SK-MEL-5 (cell line): ENCODE results near the gene STRADB. TPM values are rescaled to one million over a fixed set of nuclear protein-coding genes. Genes with fewer than 3 reads are reported as not detected.
"Not testable (repeated sequence)": the region's sequence is repeated elsewhere in the genome, so short reads cannot be mapped to it uniquely, and the experiment has no call there.

Source experiments
- DNase-seq: peaks from one replicate; pipeline ENCODE4 v3.0.0-alpha.2; 2016; ENCODE audit warnings: low read depth, low spot score
- in situ Hi-C: cut with HindIII; loops from 2 replicates; pipeline ENCODE4 v1.10.0; 2016; ENCODE audit warnings: low sequenced_read_pairs, high pct_unique_total_duplicates, low pct_unique_long_range_greater_than_20kb
- total RNA-seq: library from RNA; depleted of rRNA; stranded (reverse); fragments of >200 nt; shearing (Covaris generic); gene quantifications from 2 replicates; pipeline ENCODE4 v1.2.3, GENCODE V29; 2014

The STRADB gene
- total RNA-seq, 1 experiment from 2014 or later: 64.2 TPM

DNA sequence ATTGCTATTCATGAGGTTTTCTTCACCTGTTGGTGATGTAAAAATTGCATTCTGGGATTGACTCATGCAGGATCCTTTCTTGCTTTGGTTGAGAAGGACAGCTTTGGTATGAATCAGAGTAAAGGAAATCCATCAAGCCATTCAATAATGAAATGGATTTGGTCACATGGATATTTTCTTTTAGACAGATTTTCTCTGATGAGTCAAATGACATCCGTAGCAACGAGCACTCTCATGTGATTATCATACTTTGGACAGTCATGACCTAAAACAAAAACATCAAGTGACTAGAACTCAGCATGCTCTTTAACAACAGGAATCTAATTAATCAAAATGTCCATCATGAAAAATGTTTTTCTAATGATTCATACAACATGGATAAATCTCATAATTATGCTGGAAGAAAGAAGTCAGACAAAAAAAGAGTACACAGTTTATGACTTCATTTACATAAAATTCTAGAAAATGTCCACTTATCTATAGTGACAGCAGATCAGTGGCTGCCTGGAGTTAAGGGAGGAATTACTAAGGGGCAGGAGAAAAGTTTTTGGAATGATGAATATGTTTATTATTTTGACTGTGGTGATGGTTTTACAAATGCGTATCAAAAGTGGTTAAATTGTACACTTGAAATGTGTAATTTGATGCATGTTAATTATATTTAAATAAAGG lies 31.0 kb upstream of the STRADB start:
- in situ Hi-C loops: no loop called here
- peak; percentile 94 for DNase-seq

GRCh38 chr2:201425952-201426351 lies 25.6 kb upstream of the STRADB start:
- in situ Hi-C loops: no loop called here

DNA sequence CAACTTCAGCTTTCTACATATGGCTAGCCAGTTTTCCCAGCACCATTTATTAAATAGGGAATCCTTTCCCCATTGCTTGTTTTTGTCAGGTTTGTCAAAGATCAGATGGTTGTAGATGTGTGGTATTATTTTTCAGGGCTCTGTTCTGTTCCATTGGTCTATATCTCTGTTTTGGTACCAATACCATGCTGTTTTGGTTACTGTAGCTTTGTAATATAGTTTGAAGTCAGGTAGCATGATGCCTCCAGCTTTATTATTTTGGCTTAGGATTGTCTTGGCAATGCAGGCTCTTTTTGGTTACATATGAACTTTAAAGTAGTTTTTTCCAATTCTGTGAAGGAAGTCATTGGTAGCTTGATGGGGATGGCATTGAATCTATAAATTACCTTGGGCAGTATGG lies 23.2 kb upstream of the STRADB start:
- in situ Hi-C loops, DNase-seq: not testable (repeated sequence)

More at GRCh38 chr2:201425952-201426351, 25.6 kb upstream of the STRADB start:
- no peak for DNase-seq

DNA sequence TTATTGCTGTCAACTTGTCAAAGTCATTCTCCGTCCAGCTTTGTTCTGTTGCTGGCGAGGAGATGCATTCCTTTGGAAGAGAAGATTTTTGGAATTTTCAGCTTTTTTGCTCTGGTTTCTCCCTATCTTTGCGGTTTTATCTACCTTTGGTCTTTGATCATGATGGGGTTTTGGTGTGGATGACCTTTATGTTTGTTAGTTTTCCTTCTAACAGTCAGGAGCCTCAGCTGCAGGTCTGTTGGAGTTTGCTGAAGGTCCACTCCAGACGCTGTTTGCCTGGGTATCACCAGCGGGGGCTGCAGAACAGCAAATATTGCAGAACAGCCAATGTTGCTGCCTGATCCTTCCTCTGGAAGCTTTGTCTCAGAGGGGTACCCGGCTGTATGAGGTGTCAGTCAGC lies 21.7 kb upstream of the STRADB start:
- DNase-seq, in situ Hi-C loops: not testable (repeated sequence)

- in situ Hi-C loops, DNase-seq: not testable (repeated sequence)
Observed at GRCh38 chr2:201430322-201430721, 21.2 kb upstream of the STRADB start.

- in situ Hi-C loops: no loop called here
Observed at GRCh38 chr2:201430839-201431238, 20.7 kb upstream of the STRADB start.

GRCh38 chr2:201432038-201432620 lies 19.4 kb upstream of the STRADB start:
- DNase-seq: no peak
- in situ Hi-C loops: no loop called here

More at GRCh38 chr2:201430839-201431238, 20.7 kb upstream of the STRADB start:
- no peak for DNase-seq

DNA sequence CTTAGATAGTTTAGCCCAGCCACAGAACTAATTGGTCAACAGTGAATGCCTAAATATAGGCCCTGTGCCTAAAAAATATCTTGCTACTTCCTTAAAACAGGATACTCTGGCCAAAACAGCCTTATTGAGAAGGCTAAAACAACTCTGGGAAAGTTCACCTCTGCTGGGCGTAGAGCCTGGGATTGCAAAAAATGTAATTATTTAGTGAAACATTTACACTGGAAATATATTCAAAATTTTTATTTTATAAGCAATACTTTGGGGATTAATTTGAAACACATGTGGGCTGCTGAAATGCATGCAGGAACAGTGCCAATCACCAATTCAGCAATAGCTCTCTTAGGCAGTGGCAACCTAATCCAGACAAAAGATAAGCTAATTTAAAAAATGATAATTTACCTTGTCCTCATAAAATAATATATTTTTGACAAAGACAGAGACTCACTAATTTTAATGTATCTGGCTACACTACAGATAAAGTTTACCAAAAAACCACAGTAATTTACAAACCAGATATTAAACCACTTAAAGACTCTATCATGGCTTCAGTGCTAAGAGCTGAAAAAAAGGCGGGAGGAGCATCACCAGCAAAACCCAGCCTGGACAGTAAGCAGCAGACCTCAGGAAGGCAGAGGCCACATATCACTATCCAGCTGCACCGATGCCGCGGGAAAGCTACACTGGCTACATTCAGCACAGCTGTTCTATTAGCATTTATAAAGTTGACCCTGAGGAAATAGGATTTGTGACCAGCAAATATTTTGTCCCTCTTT lies 18.7 kb upstream of the STRADB start:
- DNase-seq: no peak
- in situ Hi-C loops: no loop called here

DNA sequence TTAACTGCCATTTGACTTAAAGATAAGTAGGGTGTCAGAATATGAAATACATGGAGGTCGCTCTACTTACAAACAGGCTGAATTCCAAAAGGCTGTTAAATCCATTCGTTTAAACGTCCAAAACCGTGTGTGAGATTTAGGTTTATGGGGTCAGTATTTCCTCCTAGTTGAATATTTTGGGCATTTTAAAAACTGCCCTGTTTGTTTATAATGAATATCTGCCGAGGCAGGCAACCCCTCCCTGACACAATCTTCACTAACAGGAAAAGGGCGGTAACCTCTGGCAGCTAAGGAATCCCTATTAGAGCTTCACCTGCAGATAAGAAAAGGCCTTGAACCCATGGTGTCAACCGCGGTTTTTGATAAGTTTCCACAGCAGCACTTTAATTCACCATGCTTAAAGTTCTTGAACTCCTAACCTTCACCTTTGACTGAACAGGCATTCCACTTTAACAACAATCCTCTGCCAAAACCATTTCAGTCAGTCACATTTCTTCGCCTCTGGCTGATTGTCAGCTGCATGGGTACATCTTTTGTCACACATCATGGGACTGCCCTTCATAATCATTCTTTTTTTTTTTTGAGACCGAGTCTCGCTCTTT lies 18.0 kb upstream of the STRADB start:
- in situ Hi-C loops: no loop called here
- DNase-seq: no peak

GRCh38 chr2:201436141-201436540 lies 15.4 kb upstream of the STRADB start:
- in situ Hi-C loops: no loop called here

GRCh38 chr2:201439336-201439922 lies 12.1 kb upstream of the STRADB start:
- DNase-seq, in situ Hi-C loops: not testable (repeated sequence)

More at GRCh38 chr2:201436141-201436540, 15.4 kb upstream of the STRADB start:
- DNase-seq: no peak

DNA sequence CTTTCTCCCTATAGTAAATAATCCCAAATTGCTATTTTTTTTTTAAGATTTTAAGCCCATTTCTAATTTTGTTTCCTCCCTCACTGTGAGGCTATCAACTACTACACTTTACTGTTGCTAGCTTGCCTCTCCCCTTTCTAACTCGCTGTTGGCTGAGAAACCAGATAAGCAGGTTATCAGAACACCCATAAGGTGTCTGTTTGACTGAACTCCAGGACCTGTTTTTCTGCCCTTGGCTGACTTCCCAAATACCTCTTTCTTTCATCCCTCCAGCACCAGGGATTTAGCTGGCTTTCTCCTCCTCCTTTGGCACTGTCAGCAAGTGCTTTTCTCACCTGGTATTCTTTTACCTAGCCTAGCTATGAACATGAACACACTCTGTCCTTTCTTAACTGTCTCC lies 11.4 kb upstream of the STRADB start:
- DNase-seq: no peak
- in situ Hi-C loops: no loop called here

- no peak for DNase-seq
- in situ Hi-C loops: no loop called here
Observed at GRCh38 chr2:201441409-201441808, 10.1 kb upstream of the STRADB start.

DNA sequence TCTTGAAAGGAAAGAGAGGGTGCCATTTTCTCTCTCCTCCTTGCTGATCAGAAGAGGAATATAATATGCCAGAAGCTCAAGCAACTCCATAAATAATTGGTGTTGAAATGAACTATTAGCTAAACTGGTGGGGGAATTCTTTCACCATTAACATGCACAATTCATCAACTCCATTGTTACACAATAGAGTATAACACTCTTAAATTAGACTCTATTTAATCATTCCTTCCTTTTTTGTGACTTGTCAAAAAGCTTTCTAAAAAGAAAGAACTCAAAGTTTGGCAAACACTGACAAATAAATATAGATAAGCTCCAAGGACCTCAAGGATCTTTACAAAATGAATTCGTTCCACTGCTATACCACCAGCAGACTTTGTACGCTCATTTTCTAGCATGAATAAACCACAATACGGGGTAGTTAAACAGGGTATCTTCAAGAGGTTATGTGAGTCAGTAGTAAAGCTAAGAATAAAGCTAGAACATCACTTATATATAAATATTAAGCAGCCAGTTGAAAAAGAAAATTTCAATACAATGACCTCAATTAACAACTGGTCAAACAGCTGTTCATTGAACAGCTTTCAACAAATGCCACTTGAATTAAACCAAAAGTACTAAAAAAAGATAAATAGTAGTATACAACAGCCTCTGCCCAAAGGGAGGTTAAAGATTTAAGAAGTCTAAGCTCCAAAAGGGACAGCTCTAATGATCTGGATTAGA lies 6.6 kb upstream of the STRADB start:
- DNase-seq: no peak
- in situ Hi-C loops: no loop called here

- no peak for DNase-seq
- in situ Hi-C loops: no loop called here
Observed at GRCh38 chr2:201447086-201447485, 4.5 kb upstream of the STRADB start.

DNA sequence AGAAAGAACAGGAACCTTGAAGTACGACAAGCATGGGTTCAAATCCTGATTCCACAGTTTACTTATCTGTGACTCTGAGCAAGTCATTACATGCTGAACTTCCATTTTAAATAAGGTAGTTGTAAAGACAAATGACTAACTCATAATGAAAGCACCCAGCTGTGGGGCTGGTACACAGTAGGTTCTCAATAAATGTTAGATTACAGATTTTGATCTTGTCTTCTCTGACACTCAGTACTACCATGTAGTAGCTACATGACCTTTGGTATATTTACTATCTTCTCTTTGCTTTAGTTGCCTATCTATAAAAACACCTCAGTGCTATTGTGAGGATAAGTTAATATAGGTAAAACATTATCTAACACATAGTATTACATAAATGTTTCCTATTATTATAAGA lies 3.5 kb upstream of the STRADB start:
- DNase-seq: no peak
- in situ Hi-C loops: no loop called here

DNA sequence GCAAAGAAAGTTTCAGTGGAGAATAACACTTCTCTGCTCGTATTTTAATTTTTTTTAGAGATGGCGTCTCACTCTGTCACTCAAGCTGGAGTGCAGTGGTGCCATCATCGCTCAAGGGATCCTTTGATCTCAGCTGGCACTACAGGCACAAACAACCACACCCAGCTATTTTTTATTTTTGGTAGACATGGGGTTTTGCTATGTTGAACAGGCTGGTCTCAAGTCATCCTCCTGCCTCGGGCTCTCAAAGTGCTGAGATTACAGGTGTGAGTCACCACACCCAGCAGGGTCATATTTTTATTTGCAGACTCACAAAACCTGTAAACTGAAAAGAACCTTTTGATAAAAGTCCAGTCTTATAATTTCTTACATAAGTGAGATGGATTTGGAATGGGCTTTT lies 2.8 kb upstream of the STRADB start:
- in situ Hi-C loops: no loop called here
- DNase-seq: no peak
